Endometrial microvascular endothelial cells (primary cell): ENCODE data around the gene TGIF2LY. TPM values are rescaled to one million over a fixed set of nuclear protein-coding genes. Genes with fewer than 3 reads are reported as not detected.
"Not testable (repeated sequence)": the region's sequence is repeated elsewhere in the genome, so short reads cannot be mapped to it uniquely, and the experiment has no call there.

Experiments
- in situ Hi-C: cut with HindIII; loops from 2 replicates; pipeline ENCODE4 v1.10.0; 2017; ENCODE audit warnings: low sequenced_read_pairs, low pct_unique_long_range_greater_than_20kb; ENCODE audit errors: inconsistent ontology term
- total RNA-seq: library from RNA; depleted of rRNA; stranded (reverse); fragments of >200 nt; gene quantifications from one replicate; pipeline ENCODE4 v1.2.3, GENCODE V29; 2015; ENCODE audit errors: inconsistent ontology term

Gene TGIF2LY
- not detected for total RNA-seq

DNA sequence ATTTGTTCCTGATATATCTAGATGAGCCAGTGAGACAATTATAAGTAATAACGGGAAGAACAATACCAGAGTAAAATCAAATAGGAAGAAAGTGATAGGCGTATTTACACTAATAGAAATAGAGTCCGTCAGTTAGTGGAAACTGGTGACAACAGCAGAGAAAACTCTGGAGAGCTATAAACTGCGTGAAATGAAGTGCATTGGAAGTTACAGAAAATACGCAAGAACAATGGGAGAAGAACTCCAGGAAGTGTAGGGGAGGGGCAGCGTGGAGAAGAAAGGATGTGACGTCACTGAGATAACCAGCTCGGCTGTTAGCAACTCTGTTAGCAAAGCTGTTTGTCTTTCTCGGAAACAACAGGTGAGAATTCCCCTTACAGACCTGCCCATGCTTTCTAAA lies at the start of gene TGIF2LY:
Gene TGIF2LY (plus strand): TSS at position 301 of the 400 bp plus-strand sequence. CDS start 178 bp downstream, outside the sequence.
- in situ Hi-C loops, result not testable (repeated sequence)
